Brain microvascular endothelial cell (primary cell): ENCODE data around the gene CNOT4.
"Not testable (repeated sequence)": the region's sequence is repeated elsewhere in the genome, so short reads cannot be mapped to it uniquely, and the experiment has no call there.

Source experiments
- DNase-seq: peaks from one replicate; pipeline ENCODE4 v3.0.0-alpha.2; 2020
- H3K27ac ChIP-seq: fragments of 250-450 bp; sonication (Bioruptor Pico); 2 replicates; pipeline ENCODE4 v1.5.1; 2020; ENCODE audit warnings: mild to moderate bottlenecking, moderate library complexity
- H3K27me3 ChIP-seq: fragments of 250-450 bp; sonication (Bioruptor Pico); replicated peaks from 2 replicates; pipeline ENCODE4 v1.5.1; 2020; ENCODE audit warnings: mild to moderate bottlenecking
- H3K36me3 ChIP-seq: fragments of 250-450 bp; sonication (Bioruptor Pico); replicated peaks from 2 replicates; pipeline ENCODE4 v1.5.1; 2020; ENCODE audit warnings: mild to moderate bottlenecking
- H3K4me3 ChIP-seq: 2 replicates; pipeline ENCODE4 v1.5.1; 2011; ENCODE audit warnings: low read depth, mild to moderate bottlenecking, control low read depth, low read length, moderate library complexity
- in situ Hi-C: cut with HindIII; loops from 2 replicates; pipeline ENCODE4 v1.10.0; 2017; ENCODE audit warnings: low sequenced_read_pairs, low pct_ligation_motif_present
- TF ChIP-seq, protein P1 (sequence below): IDR thresholded peaks from 2 replicates; pipeline ENCODE4 v1.5.1; 2011; ENCODE audit warnings: low read depth, mild to moderate bottlenecking, moderate library complexity, low read length, control low read depth, inconsistent platforms; ENCODE audit errors: missing control alignments

The CNOT4 gene

GRCh38 chr7:135480966-135481597, 28.8 kb downstream of the CNOT4 start:
- TF ChIP-seq, protein P1, sequence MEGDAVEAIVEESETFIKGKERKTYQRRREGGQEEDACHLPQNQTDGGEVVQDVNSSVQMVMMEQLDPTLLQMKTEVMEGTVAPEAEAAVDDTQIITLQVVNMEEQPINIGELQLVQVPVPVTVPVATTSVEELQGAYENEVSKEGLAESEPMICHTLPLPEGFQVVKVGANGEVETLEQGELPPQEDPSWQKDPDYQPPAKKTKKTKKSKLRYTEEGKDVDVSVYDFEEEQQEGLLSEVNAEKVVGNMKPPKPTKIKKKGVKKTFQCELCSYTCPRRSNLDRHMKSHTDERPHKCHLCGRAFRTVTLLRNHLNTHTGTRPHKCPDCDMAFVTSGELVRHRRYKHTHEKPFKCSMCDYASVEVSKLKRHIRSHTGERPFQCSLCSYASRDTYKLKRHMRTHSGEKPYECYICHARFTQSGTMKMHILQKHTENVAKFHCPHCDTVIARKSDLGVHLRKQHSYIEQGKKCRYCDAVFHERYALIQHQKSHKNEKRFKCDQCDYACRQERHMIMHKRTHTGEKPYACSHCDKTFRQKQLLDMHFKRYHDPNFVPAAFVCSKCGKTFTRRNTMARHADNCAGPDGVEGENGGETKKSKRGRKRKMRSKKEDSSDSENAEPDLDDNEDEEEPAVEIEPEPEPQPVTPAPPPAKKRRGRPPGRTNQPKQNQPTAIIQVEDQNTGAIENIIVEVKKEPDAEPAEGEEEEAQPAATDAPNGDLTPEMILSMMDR, result no peak
- H3K36me3 ChIP-seq, result no peaks in the 10 kb centered on the region
- no peaks in the 10 kb centered on the region for H3K27me3 ChIP-seq
- H3K27ac ChIP-seq, result no peak overlapping the region
- H3K4me3 ChIP-seq, result no peak overlapping the region
- in situ Hi-C loops, result no loop called here
- DNase-seq, result no peak

DNA sequence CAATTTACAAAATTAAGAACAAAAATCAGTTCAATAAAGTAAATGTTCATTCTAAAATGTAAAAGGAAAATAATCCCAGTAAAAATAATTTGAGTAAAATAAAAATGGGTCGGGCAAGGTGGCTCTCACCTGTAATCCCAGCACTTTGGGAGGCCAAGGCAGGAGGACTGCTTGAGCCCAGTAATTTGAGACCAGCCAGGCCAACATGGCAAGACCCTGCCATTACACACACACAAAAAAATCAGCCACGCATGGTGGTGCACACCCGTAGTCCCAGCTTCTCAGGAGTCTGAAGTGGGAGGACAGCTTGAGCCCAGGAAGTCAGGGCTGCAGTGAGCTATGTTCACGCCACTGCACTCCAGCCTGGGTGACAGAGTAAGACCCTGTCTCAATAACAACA, 34.4 kb downstream of the CNOT4 start:
- no peaks in the 10 kb centered on the region for H3K36me3 ChIP-seq
- H3K27ac ChIP-seq, result no peak overlapping the region
- DNase-seq, result no peak
- in situ Hi-C loops, result no loop called here
- TF ChIP-seq, protein P1, result no peak
- H3K27me3 ChIP-seq, result no peaks in the 10 kb centered on the region
- no peak overlapping the region for H3K4me3 ChIP-seq

- H3K27ac ChIP-seq, in situ Hi-C loops, DNase-seq, H3K27me3 ChIP-seq, H3K36me3 ChIP-seq, H3K4me3 ChIP-seq: not testable (repeated sequence)
Measured at GRCh38 chr7:135469705-135470104, 40.2 kb downstream of the CNOT4 start.

DNA sequence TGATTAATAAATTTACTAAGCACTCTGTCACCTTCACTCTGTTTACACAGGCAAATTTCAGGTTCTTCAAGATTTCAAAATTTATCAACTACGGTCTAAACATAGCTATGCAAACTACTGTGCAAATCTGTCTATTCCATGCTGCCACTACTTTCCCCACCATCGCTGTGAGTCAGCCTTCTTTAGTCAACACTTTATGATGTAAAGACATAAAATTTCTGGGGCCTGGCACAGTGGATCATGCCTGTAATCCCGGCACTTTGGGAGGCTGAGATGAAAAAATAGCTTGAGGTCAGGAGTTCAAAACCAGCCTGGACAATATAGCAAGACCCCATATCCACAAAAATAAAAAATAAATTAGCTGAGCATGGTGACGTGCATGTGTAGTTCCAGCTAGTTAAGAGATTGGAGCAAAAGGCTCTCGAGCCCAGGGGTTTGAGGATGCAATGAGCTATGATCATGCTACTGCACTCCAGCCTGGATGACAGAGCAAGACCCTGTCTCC, 42.6 kb downstream of the CNOT4 start:
- Histone ChIP-seq H3K27ac (no peak overlapping the region), H3K27me3 (no peaks in the 10 kb centered on the region), H3K4me3 (no peak overlapping the region), H3K36me3 (no peaks in the 10 kb centered on the region)
- in situ Hi-C loops, result no loop called here
- DNase-seq, result no peak
- TF ChIP-seq, protein P1, result no peak

DNA sequence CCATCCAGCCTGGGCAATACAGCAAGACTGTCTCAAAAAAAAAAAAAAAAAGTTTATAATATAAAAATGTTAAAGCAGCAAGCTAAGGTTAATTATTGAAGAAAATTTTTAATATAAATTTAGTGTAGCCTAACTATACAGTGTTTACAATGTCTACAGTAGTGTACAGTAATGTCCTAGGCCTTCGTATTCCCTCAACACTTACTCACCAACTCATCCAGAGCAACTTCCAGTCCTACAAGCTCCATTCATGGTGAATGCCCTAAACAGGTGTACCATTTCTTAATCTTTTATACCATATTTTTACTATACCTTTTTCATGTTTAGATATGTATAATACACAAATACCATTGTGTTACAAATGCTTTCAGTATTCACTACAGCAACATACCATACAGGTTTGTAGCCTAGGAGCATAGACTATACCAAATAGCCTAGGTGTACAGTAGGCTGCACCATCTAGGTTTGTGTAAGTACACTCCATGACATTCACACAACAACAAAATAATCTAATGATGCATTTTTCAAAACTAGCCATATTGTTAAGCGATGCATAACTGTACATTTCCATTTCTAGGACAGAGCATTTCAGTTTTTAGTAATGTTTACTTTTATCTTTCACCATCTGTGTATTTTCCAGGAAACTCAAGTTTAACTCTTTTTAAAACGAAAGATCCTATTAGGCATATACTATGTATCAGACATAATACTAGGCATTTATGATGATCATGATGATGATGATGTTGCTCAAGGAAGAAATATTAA, 43.3 kb downstream of the CNOT4 start:
- no peak overlapping the region for H3K27ac ChIP-seq
- DNase-seq, result no peak
- TF ChIP-seq, protein P1, result no peak
- no peaks in the 10 kb centered on the region for H3K27me3 ChIP-seq
- in situ Hi-C loops, result no loop called here
- no peaks in the 10 kb centered on the region for H3K36me3 ChIP-seq
- no peak overlapping the region for H3K4me3 ChIP-seq

GRCh38 chr7:135463908-135464307, 46.0 kb downstream of the CNOT4 start:
- TF ChIP-seq, protein P1, result no peak
- no peak overlapping the region for H3K4me3 ChIP-seq
- no peak overlapping the region for H3K27ac ChIP-seq
- no peak for DNase-seq
- no peaks in the 10 kb centered on the region for H3K36me3 ChIP-seq
- in situ Hi-C loops, result no loop called here
- H3K27me3 ChIP-seq, result no peaks in the 10 kb centered on the region
